H9 (cell line): ENCODE data around the gene FUNDC2. TPM values are rescaled to one million over a fixed set of nuclear protein-coding genes. Genes with fewer than 3 reads are reported as not detected.

Source experiments
- DNase-seq: peaks from one replicate; pipeline ENCODE4 v3.0.0-alpha.2; 2017
- H2AFZ ChIP-seq: one replicate; pipeline ENCODE4 v1.6.1; 2013; ENCODE audit warnings: mild to moderate bottlenecking, low read length, control low read depth, moderate library complexity
- H2AK5ac ChIP-seq: 2 replicates; pipeline ENCODE4 v1.6.1; 2013; ENCODE audit warnings: low read length, control low read depth, mixed read lengths; ENCODE audit not compliant: insufficient read length
- H2BK120ac ChIP-seq: one replicate; pipeline ENCODE4 v1.6.1; 2013; ENCODE audit warnings: low read depth, mild to moderate bottlenecking, low read length, control low read depth, inconsistent platforms; ENCODE audit not compliant: poor library complexity, severe bottlenecking
- H2BK12ac ChIP-seq: 2 replicates; pipeline ENCODE4 v1.6.1; 2013; ENCODE audit warnings: low read length, control low read depth, mixed read lengths, low read depth; ENCODE audit not compliant: insufficient read length
- H2BK15ac ChIP-seq: 2 replicates; pipeline ENCODE4 v1.6.1; 2013; ENCODE audit warnings: low read depth, low read length, control low read depth
- H2BK20ac ChIP-seq: one replicate; pipeline ENCODE4 v1.6.1; 2013; ENCODE audit warnings: low read depth, mild to moderate bottlenecking, low read length, control low read depth, inconsistent platforms; ENCODE audit not compliant: poor library complexity, severe bottlenecking
- H2BK5ac ChIP-seq: 2 replicates; pipeline ENCODE4 v1.6.1; 2013; ENCODE audit warnings: low read length, control low read depth, mixed read lengths; ENCODE audit not compliant: insufficient read length
- H3K14ac ChIP-seq: 2 replicates; pipeline ENCODE4 v1.6.1; 2013; ENCODE audit warnings: low read length, control low read depth; ENCODE audit not compliant: insufficient read depth
- H3K18ac ChIP-seq: 2 replicates; pipeline ENCODE4 v1.6.1; 2013; ENCODE audit warnings: low read depth, mild to moderate bottlenecking, mixed read lengths, low read length, control low read depth; ENCODE audit not compliant: insufficient read length
- H3K23ac ChIP-seq: 2 replicates; pipeline ENCODE4 v1.6.1; 2013; ENCODE audit warnings: low read length, control low read depth, mixed read lengths, low read depth; ENCODE audit not compliant: insufficient read length
- H3K23me2 ChIP-seq: 2 replicates; pipeline ENCODE4 v1.6.1; 2013; ENCODE audit warnings: low read depth, mild to moderate bottlenecking, mixed read lengths, low read length, control low read depth; ENCODE audit not compliant: insufficient read length, poor library complexity, severe bottlenecking
- H3K27ac ChIP-seq: 2 replicates; pipeline ENCODE4 v1.5.1; 2013; ENCODE audit warnings: low read length, control low read depth, mixed read lengths, low read depth; ENCODE audit not compliant: insufficient read length
- H3K27me3 ChIP-seq: 2 replicates; pipeline ENCODE4 v1.6.1; 2013; ENCODE audit warnings: low read length, control low read depth, inconsistent platforms; ENCODE audit not compliant: insufficient read depth
- H3K4ac ChIP-seq: 2 replicates; pipeline ENCODE4 v1.6.1; 2013; ENCODE audit warnings: low read depth, mild to moderate bottlenecking, control low read depth, inconsistent platforms, low read length, moderate library complexity
- H3K4me1 ChIP-seq: 2 replicates; pipeline ENCODE4 v1.6.1; 2013; ENCODE audit warnings: low read length, control low read depth, inconsistent platforms; ENCODE audit not compliant: insufficient read depth
- H3K4me2 ChIP-seq: 2 replicates; pipeline ENCODE4 v1.6.1; 2013; ENCODE audit warnings: low read length, control low read depth, mixed read lengths; ENCODE audit not compliant: insufficient read length, insufficient read depth
- H3K56ac ChIP-seq: 2 replicates; pipeline ENCODE4 v1.6.1; 2013; ENCODE audit warnings: low read depth, mild to moderate bottlenecking, mixed read lengths, low read length, control low read depth; ENCODE audit not compliant: insufficient read length
- H3K79me1 ChIP-seq: 2 replicates; pipeline ENCODE4 v1.6.1; 2013; ENCODE audit warnings: low read depth, mild to moderate bottlenecking, moderate library complexity, low read length, control low read depth, inconsistent platforms; ENCODE audit not compliant: insufficient read depth, poor library complexity, severe bottlenecking
- H3K79me2 ChIP-seq: 2 replicates; pipeline ENCODE4 v1.6.1; 2013; ENCODE audit warnings: low read length, control low read depth, inconsistent platforms; ENCODE audit not compliant: insufficient read depth
- H3K9ac ChIP-seq: 2 replicates; pipeline ENCODE4 v1.6.1; 2013; ENCODE audit warnings: low read length, control low read depth, mixed read lengths; ENCODE audit not compliant: insufficient read length; ENCODE audit errors: extremely low read depth
- H3K9me3 ChIP-seq: one replicate; pipeline ENCODE4 v1.6.1; 2013; ENCODE audit warnings: low read depth, low read length, inconsistent platforms; ENCODE audit not compliant: control insufficient read depth
- H3T11ph ChIP-seq: one replicate; pipeline ENCODE4 v1.6.1; 2013; ENCODE audit warnings: mild to moderate bottlenecking, low read length, control low read depth, inconsistent platforms
- H4K20me1 ChIP-seq: one replicate; pipeline ENCODE4 v1.6.1; 2013; ENCODE audit not compliant: control insufficient read depth, insufficient read length, insufficient read depth
- H4K5ac ChIP-seq: 2 replicates; pipeline ENCODE4 v1.6.1; 2013; ENCODE audit warnings: low read depth, mild to moderate bottlenecking, mixed read lengths, low read length, control low read depth; ENCODE audit not compliant: insufficient read length
- H4K8ac ChIP-seq: replicated peaks from 2 replicates; pipeline ENCODE4 v1.6.1; 2013; ENCODE audit warnings: low read length, control low read depth, mixed read lengths, low read depth; ENCODE audit not compliant: insufficient read length
- H4K91ac ChIP-seq: 2 replicates; pipeline ENCODE4 v1.6.1; 2013; ENCODE audit warnings: low read depth, mild to moderate bottlenecking, moderate library complexity, mixed read lengths, low read length, control low read depth; ENCODE audit not compliant: insufficient read length
- H3K27ac Mint-ChIP-seq, 3 experiments: 2 replicates in 2 of 3; 3 replicates in 1 of 3; pipeline ENCODE4 v1.8.0; 2020 to 2021; ENCODE audit warnings: mixed read lengths in 3 of 3, mild to moderate bottlenecking in 1 of 3, moderate library complexity in 1 of 3
- H3K27me3 Mint-ChIP-seq: 2 replicates; pipeline ENCODE4 v1.8.0; 2021; ENCODE audit warnings: low read depth, mild to moderate bottlenecking, moderate library complexity, mixed read lengths
- H3K36me3 Mint-ChIP-seq, 3 experiments: 2 replicates in 2 of 3; 3 replicates in 1 of 3; pipeline ENCODE4 v1.8.0; 2020 to 2021; ENCODE audit warnings: low read depth in 3 of 3, mixed read lengths in 3 of 3; ENCODE audit not compliant: insufficient read depth in 1 of 3
- H3K4me1 Mint-ChIP-seq, 2 experiments: 2 replicates each; pipeline ENCODE4 v1.8.0; 2020; ENCODE audit warnings: mixed read lengths in 2 of 2
- H3K4me3 Mint-ChIP-seq, 2 experiments: 2 replicates in 1 of 2; 3 replicates in 1 of 2; pipeline ENCODE4 v1.8.0; 2020 to 2021; ENCODE audit warnings: mild to moderate bottlenecking in 2 of 2, mixed read lengths in 2 of 2, moderate library complexity in 1 of 2
- H3K9me3 Mint-ChIP-seq, 2 experiments: 2 replicates in 1 of 2; 3 replicates in 1 of 2; pipeline ENCODE4 v1.8.0; 2020; ENCODE audit warnings: mild to moderate bottlenecking in 2 of 2, mixed read lengths in 2 of 2, moderate library complexity in 1 of 2
- WGBS: extraction: QIAGEN DNeasy Blood & Tissue Kit; methylation state at CpG from one replicate; pipeline ENCODE4 v1.1.7; 2013; ENCODE audit warnings: missing lambda C conversion rate, low lambda C conversion rate, mixed read lengths; ENCODE audit not compliant: insufficient read length; ENCODE audit errors: extremely low coverage; 5-methylcytosine and 5-hydroxymethylcytosine counted together
- total RNA-seq: library from RNA; stranded (reverse); gene quantifications from 2 replicates; pipeline ENCODE4 v1.2.1, GENCODE V29; 2021
- TF ChIP-seq, protein P1 (sequence below): fragments of 200-600 bp; sonication (generic); conservative IDR thresholded peaks from 3 replicates; pipeline ENCODE4 v1.8.0; 2021; ENCODE audit warnings: antibody characterized with exemption, mild to moderate bottlenecking

The FUNDC2 gene
- total RNA-seq, 1 experiment from 2014 or later, result 62.1 TPM

DNA sequence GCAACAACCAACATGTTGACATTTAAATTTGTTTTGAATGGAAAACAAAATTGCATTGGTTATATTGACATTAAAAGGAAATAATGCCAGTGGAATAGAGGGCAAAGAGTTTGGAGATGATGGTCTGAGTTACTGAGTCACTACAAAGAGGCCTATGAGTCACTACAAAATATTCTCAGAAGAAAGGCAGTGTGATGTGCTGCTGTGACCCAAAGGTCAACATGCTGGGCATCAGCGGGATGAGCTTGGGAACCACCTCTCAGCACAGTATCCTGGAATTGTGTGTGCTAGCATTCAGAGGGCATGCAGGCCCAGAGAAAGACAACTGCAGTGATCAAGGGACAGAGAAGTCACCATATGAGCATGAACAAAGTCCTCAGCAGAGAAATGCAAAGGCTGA, 41.5 kb downstream of the FUNDC2 start:
- Mint-ChIP-seq H3K4me1 (peaks cover 8 to 15% of the 10 kb centered on the region in 2 experiments; a peak in 2 of 4 replicates), H3K27me3 (no peaks in the 10 kb centered on the region), H3K9me3 (peaks cover 53 to 65% of the 10 kb centered on the region in 2 experiments), H3K36me3 (peaks cover 6 to 10% (median 10%) of the 10 kb centered on the region in 3 experiments; a peak in 6 of 7 replicates), H3K4me3 (no peak overlapping the region), H3K27ac (no peak overlapping the region)
- H3K4me1 ChIP-seq, result no peaks in the 10 kb centered on the region
- no peak overlapping the region for H4K5ac ChIP-seq
- H2BK120ac ChIP-seq, result no peak overlapping the region
- H3K4ac ChIP-seq, result no peak overlapping the region
- no peak overlapping the region for H3K14ac ChIP-seq
- H2BK5ac ChIP-seq, result no peak overlapping the region
- H3K27ac ChIP-seq, result no peak overlapping the region
- no peaks in the 10 kb centered on the region for H3K79me2 ChIP-seq
- H3K4me2 ChIP-seq, result no peak overlapping the region
- no peak overlapping the region for H3K9ac ChIP-seq
- no peak overlapping the region for H3K18ac ChIP-seq
- H3K23ac ChIP-seq, result no peak overlapping the region
- DNase-seq, result no peak
- peaks cover 5% of the 10 kb centered on the region for H3K23me2 ChIP-seq
- WGBS, result no CpG with 5 or more reads among the region's 1 CpG
- no peak overlapping the region for H4K8ac ChIP-seq
- no peak overlapping the region for H3T11ph ChIP-seq
- H3K56ac ChIP-seq, result no peak overlapping the region
- H3K79me1 ChIP-seq, result no peaks in the 10 kb centered on the region
- no peaks in the 10 kb centered on the region for H4K20me1 ChIP-seq
- H2AK5ac ChIP-seq, result no peak overlapping the region
- peaks cover 42% of the 10 kb centered on the region for H3K9me3 ChIP-seq
- H2BK15ac ChIP-seq, result no peak overlapping the region
- TF ChIP-seq, protein P1, sequence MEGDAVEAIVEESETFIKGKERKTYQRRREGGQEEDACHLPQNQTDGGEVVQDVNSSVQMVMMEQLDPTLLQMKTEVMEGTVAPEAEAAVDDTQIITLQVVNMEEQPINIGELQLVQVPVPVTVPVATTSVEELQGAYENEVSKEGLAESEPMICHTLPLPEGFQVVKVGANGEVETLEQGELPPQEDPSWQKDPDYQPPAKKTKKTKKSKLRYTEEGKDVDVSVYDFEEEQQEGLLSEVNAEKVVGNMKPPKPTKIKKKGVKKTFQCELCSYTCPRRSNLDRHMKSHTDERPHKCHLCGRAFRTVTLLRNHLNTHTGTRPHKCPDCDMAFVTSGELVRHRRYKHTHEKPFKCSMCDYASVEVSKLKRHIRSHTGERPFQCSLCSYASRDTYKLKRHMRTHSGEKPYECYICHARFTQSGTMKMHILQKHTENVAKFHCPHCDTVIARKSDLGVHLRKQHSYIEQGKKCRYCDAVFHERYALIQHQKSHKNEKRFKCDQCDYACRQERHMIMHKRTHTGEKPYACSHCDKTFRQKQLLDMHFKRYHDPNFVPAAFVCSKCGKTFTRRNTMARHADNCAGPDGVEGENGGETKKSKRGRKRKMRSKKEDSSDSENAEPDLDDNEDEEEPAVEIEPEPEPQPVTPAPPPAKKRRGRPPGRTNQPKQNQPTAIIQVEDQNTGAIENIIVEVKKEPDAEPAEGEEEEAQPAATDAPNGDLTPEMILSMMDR, result no peak
- no peaks in the 10 kb centered on the region for H3K27me3 ChIP-seq
- H2BK20ac ChIP-seq, result no peak overlapping the region
- H2BK12ac ChIP-seq, result no peak overlapping the region
- no peak overlapping the region for H2AFZ ChIP-seq
- H4K91ac ChIP-seq, result no peak overlapping the region
